Stimulated activated CD8-positive, alpha-beta memory T cell treated with anti-CD3 and anti-CD28 coated beads, Interleukin-7, amount 100 ng/mL, for 24 hours (primary cell): ENCODE data around the gene VTCN1.
"Not testable (repeated sequence)": the region's sequence is repeated elsewhere in the genome, so short reads cannot be mapped to it uniquely, and the experiment has no call there.

Experiments
- DNase-seq: peaks from one replicate; pipeline ENCODE4 v3.0.0-alpha.2; 2020; ENCODE audit warnings: low read depth

The VTCN1 gene, protein sequence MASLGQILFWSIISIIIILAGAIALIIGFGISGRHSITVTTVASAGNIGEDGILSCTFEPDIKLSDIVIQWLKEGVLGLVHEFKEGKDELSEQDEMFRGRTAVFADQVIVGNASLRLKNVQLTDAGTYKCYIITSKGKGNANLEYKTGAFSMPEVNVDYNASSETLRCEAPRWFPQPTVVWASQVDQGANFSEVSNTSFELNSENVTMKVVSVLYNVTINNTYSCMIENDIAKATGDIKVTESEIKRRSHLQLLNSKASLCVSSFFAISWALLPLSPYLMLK

DNA sequence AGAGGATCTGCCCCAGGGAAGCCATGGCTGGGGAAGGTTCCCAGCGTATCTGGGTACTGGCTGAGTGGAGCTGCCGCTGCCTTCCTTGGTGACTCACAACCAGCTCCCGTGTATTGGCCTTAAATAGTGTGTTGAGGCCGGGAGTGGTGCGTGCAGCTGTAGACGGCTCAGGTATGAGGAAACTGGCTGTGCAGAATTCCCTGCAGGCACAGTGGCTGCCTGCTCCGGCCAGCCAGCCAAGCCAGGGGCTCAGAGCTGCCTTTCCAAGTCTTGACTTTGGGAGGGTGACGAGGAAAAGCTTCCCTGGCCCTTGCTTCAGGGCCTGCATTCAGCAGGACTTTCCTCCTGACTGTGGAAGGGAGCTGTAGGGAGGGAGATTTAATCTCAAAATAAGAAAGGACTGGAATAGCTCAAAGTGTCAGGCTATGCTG lies at the start of gene VTCN1:
Gene VTCN1, minus strand, starts transcription at position 97 of the 431 bp plus-strand sequence. Its CDS starts 72 bp downstream, at position 25.
- DNase-seq = no peak

DNA sequence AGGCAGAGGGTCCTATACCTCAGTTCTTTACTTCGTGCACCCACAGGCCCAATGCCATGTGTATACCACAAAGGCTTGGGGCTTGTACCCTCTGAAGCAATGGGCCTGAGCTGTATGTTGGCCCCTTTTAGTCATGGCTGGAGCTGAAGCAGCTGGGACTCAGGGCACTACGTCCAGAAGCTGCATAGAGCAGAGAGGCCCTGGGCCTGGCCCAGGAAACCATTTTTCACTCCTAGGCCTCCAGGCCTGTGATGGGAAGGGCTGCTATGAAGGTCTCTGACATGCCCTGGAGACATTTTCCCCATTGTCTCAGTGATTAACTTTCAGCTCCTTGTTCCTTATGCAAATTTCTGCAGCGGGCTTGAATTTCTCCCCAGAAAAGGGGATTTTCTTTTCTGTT lies 48.1 kb upstream of the VTCN1 start:
- DNase-seq = no peak

DNA sequence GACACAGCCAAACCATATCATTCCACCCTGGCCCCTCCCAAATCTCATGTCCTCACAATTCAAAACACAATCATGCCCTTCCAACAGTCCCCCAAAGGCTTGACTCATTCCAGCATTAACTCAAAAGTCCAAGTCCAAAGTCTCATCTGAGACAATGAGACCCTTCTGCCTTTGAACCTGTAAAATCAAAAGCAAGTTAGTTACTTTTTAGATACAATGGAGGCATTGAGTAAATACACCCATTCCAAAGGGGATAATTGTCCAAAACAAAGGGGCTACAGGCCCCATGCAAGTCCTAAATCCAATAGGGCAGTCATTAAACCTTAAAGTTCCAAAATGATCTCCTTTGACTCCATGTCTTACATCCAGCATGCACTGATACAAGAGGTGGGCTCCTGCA lies 47.3 kb upstream of the VTCN1 start:
- not testable (repeated sequence) for DNase-seq

DNA sequence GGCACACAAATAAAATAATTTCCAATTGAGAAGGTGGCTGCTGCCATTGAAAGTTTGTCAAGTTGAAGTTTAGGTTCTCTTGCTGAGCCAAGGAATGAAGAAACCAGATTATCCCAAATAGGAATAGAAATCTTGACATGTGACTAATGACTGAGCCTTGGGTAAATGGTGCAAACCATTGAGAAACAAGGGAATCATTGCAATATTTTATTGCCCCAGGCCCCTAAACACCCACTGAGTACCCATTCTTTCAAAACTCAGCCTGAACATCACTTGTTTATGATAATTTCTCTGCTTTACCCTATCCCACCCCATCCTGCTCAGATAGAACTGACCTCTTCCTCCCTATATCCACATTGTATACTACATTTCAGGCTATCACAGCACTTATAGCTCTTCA lies 46.6 kb upstream of the VTCN1 start:
- no peak for DNase-seq

DNA sequence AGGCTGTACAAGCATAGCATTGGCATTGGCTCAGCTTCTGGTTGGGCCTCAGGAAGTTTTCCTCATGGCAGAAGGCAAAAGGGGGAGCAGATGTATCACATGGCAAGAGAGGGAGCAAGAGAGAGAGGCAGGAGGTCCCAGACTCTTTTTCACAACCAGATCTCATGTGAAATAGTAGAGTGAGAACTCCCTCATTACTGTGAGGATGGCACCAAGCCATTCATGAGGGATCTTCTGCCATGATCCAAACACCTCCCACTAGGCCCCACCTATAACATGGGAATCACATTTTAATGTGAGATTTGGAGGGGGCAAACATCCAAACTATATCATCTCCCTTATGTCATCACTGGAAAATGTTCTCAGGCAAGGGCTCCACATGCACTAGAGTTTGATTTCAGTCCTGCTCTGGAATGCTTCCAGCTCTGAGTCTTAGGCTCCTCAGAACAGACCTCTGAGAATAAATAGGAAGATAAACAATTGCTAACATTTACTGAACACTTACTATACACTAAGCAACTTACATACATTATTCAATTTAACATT lies 39.4 kb upstream of the VTCN1 start:
- no peak for DNase-seq

DNA sequence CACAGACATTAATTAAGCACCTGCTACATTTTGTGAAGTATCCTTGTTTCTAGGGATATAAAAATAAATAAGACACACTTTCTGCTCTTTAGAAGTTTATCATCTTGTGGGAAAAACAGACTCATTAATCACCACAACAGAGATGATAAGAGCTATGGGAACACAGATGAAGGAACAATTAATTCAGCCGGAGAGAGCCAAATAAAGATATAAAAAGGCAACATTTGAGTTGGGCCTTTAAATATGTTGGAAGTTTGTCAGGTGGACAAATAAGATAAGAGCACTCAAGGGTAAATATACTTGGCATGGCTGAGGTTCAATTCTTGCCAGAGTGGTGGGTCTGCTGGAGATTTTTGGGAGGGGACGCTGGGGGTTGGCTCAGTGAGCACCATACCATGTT lies 34.2 kb upstream of the VTCN1 start:
- no peak for DNase-seq

DNA sequence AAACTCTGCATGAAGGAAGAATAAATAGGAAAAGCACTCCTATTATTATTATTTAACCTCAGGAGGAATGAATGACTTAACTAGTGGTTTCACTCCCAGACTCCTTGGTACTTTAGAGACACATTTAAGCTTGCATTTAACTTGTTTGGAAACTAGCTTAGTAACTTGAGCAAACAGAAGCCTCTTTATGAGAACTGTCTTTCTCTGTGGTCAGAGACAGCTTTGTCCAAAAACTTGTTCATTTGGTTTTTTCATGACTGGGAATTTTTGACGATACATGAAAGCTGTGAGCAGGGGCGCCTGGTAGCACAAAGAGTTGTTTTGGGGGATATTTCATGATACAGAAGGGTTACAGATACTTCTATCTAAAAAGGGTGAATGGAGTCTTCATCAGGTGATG lies 33.6 kb upstream of the VTCN1 start:
- DNase-seq = no peak

DNA sequence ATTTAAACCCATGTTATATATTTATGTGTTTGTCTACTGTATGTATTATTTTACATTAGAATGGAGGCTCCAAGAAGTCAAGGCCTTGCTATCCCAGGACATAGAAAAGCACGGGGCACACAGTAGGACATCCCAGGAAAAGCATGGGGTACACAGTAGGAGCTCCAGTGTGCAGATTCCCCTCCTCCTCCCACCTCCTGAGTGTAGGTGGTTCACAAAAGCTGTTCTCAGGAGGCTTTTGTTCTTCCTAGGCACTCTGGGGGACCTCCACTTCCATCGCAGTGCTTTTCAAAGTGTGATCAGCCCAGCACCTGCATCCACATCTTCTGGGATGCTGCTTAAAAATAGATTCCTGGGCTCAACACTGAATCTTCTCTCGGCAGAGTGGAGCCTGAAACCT lies 30.8 kb upstream of the VTCN1 start:
- no peak for DNase-seq

DNA sequence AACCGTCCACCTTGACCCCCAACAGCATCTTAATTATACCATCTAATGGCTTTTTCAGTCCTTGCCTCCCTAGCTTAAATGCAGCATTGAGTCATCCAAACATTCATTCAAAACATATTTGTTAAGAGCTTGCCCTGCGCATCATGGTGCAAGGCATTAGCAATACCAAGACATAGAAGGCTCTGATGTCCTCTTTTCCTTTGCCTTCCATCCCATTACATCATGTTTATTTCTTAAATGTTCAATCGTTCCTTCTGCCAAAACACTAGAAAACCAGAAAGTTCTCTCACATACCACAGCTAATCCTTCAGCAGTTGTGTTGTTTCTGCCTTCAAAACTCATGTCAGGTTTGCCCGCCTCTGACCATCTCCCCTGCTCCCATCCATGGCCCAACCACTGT lies 29.8 kb upstream of the VTCN1 start:
- DNase-seq = no peak

DNA sequence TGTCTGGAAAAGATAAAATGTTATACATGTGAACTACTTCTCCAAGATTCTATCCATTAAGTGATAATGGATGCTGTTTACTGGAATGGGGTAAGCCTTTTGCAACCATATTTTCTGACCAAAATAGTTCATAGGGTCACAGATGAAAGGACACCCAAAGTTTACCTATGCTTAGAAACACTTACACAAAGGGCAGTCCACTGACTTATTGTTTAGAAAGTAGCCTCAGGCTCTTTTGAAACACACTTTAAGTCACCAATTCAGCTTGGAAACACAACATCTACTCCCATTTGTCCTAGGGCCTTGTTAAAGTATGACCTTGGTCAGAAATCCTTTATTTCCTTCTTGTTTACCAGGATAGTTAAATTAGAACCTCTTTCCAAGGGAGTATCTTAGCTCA lies 28.7 kb upstream of the VTCN1 start:
- no peak for DNase-seq

DNA sequence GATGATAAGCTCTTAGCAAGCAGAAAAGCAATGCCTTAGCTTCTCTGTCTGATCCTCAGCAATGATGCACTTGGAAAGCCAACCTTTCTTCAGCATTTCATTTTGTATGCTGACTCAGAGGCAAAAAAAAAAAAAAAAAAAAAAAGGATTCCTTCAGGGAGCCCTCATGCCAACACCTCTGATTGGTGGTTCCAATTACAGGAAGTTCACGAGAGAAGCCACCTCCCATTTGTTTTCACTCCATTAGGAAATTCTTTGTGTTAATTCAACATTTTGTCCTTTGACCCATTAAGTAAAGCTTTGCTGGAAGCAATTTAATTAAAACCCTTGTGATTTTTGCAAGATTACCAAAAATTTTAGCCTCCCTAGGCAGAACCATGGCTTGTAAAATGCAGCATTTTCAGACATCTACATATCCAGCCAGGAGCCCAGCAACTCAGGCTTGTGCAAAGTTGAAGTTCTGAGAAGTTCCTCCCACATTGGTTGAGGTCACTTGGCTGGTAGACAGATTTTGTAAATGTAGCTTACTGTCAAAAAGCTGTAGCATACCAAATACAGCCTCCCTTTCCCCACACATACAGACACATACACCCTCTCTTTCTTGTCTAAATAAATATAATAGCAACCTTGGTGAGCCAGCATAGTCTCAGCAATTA lies 27.1 kb upstream of the VTCN1 start:
- no peak for DNase-seq

DNA sequence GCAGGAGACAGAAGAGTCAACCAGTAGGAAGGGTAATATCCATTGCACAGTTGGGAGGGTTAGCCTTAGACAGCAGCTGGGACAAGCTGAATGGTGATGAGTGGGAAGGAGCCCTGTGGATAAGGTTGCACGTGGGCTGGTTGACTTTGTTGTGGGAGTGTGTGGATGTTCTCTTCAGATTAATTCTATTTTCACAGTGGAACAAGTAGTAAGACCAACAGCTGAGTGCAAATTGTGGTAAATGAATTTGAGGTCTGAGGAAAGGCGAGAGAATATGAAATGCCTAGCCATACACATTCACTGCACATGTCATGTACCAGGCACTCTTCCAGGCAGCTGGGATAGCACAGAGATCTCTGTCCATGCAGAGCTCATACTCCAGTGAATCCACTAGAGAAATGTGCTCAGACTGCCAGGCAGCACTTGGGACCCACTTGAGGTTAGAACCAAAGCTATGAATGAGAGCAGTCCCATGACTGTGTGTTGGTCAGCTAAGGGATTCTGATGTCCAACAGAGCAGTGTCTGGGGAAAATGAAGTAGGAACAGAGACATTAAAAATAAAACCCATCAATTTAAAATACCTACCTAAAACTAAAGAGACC lies 25.2 kb upstream of the VTCN1 start:
- no peak for DNase-seq

DNA sequence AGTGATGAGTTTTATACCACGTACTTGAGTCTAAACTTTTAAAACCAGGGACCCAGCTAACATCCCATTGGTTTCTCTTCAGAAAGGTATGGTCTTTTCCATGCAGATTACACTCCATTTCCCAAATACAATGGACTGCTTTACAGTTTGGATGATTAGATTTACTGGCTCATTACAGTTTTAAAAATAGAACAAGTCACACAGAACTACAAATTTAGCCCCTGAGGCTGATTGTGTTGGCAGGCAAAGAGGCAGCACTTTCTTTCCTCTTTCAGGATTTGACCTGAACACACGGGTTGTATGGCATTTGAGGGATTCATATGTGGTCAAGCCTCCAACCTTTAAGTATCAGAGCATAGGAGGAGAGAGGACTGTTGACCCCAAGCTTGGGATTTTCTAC lies 21.8 kb upstream of the VTCN1 start:
- DNase-seq = no peak

DNA sequence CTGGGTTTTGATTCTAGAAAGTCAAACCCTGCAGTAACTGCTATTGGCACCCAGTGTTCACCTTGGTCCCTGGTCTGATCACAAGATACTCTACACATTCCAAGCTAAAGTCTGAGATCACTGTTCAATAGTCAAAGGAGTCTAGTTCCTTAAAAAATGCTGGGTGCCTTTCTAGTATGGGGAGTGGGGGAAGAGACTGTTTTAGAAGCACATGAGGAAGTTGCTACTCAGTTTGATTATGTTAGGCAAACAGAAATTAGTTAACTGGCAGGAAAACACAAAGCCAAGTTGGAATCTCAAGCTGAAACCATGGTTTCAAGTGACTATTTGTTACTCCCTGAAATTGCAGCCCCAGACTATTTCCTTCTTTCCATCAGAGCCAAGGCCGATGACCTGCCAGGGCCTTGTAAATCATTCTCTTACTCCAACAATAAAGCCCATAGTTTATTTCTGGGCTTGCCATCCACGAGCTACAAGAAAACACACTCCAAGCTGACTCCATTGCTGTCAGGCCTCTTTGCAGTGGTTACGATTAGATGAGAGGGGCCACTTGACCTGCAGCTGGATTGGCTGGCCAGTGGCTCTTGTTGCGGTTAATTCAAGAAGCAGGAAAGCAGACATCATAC lies 21.1 kb upstream of the VTCN1 start:
- no peak for DNase-seq

DNA sequence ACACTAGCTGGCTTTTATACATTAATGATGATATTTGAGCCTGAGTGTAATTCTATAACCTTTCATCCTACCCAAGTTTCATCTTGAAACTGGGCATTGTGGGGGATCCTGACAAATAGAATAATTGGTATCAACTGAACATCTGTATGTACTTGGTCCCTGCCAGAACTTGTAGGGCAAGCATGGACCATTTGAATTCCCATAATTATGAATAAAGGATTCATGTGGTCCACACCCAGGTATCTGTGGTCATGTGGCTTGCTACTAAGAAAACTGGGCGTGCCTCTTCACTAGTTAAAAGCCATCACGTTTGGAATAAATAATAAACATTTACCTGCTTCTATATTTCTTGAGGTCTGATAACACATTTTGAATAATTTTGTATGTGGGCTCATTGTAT lies 20.6 kb upstream of the VTCN1 start:
- DNase-seq = no peak

DNA sequence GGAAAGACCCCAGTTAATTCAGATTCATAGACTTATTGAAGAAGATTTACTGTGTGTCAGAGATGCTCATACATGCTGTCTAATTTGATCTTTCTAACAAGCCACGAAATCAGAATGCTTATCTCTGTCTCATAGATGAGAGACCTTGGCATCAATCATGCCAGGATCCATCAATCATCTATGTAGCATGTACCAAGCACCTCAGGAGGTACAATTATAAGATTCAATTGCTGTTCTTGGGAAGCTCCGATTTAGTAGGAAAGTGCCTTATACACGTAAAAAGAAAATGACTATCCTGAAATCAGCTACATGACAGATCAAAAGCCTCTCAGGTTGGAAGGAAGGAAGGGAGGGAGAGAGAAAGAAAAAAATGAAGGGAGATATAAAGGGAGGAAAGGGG lies 18.5 kb upstream of the VTCN1 start:
- no peak for DNase-seq

DNA sequence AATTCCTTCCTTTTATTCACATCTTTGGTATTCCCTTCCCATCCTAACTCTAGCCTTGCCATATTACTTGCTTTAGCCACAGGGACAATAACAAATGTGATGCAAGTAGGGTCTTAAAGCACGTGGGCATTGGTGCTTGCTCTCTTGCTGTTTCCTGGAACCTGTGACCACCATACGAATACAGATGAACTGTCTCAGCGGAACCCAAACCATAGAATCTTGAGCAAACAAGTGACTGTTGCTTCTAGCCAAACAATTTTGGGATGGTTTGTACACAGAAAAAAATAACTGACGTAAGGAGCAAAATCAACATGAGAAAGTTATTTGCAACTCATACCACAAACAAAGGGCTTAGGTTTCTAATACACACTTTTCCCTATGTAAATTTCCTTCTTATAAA lies 15.2 kb upstream of the VTCN1 start:
- DNase-seq = no peak

DNA sequence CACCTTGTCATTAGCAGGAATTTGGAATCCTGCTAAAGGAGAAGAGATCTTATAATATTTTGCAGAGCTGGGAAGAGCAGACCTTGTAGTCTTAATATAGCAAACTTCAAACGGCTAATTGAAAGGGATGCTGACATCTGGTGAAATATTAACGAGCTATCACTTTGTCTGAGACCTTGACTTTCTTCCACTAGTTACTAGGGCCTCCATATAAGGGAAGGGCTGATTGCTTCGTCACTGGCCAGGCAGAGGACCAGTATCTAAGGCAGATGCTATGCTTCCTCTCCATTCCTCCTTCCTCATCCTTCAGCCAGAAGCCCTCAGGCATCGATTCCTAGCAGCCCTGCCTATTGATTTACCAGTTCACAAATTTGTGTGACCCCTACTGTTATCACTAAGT lies 6.0 kb upstream of the VTCN1 start:
- DNase-seq = no peak

DNA sequence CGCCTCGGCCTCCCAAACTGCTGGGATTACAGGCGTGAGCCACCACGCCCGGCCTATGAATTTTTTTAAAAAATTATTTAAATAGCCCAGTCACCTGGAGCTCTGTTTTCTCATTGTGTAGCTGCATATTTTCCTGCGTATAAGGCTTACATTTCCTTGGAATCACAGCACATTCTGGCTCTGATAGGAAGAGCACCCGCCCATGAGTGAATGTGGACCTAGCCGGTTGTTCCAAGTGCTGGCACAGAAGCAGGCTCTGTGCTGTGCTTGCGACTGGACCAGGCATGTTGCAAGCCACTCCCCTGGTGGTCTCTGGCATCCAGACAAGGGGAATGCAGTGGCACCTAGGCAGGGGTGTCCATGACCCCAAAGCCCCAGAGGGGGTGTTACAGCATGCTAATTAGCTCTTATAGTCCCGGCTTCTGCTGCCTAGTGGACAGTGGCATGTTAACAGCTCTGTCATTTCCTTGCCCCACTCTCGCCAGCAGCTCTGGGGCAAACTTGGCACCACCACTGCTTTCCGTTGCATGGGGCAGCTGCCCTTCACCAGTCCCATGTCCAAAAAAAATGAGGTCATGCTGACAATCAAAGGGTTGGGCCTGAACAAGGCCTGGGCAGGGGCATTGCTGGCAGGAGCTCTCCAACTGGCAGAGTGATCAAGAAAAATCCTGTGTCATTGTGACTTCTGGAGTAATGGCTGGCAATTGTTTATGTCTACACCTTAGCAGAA lies 5.2 kb upstream of the VTCN1 start:
- DNase-seq = no peak

DNA sequence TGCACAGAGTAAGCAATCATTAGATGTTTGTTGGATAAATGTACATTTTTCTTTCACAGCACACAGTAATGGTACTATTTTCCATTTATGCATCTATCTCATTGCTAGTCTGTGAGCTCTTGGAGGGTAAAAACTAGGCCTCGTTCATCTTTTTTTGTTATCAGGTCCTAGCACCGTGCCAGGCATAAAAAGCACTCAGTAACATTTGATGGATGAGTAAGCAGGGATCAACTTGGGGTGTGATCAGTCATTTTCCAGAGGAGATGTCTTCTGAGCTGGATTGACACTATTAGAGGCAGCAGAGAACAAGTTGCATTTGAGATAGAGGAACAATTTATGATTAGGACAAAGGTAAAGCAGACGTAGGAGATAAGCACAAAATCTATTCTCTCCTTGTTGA lies 4.3 kb upstream of the VTCN1 start:
- DNase-seq = no peak

DNA sequence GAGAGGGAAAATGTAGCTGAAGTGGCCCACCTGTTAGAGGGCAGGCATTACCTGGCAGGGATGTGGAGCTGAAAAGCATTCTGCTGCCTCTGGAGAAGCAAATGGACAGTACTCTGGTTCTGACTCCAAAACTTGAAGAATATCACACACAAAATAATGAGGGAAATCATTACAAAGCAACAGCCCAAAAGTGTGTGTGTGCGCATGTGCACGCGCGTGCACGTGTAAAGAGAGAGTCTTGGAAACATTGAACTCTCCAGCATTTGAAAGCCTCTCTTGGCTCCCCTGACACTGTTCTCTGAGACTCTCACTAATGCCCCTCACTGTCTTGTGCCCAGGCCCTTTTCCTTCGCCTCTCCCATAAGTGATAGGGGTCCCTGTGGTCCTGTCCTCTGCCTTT lies 2.3 kb upstream of the VTCN1 start:
- no peak for DNase-seq

DNA sequence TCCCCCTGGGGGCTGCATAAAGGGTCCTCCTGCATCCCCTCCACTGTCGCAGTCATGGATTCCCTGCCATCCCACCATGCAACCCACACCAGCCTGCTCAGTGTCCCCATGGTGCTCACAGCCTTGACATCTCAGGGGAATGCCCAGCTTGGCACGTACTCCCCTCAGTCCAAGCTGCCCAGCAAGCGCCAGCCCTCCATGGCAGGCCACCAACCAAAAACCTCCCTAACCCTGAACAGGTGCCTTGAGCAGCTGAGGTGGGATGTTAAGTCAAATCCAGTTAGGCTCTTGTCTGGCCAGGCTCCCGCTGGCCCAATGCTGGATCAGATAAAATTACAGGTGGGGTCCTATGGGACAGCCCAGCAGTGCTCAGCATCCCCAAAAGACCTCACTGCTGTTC lies 341 bp downstream of the VTCN1 start:
- no peak for DNase-seq
